K562 (cell line): ENCODE measurements around the gene CCL22. TPM values are rescaled to one million over a fixed set of nuclear protein-coding genes. Genes with fewer than 3 reads are reported as not detected.

Experiments used
- ATAC-seq: fragments of 200-7000 bp; cut with Tn5 transposase; 3 replicates; pipeline ENCODE4 v1.9.1; 2020; ENCODE audit warnings: moderate library complexity
- BruUV-seq: library from RNA; stranded (reverse); fragments of 400-500 nt; replicated peaks from 2 replicates; lab custom pipeline; 2021; lab: Mats Ljungman, UMichigan
- CTCF ChIA-PET: fragments of 300-600 bp; formaldehyde crosslinking; extraction: SDS; loops from one replicate; lab custom pipeline; 2021; ENCODE audit warnings: low intra/inter-chr PET ratio; lab: Yijun Ruan, JAX
- POLR2A ChIA-PET: fragments of 300-600, 350-650 bp; sonication (Branson Sonifier 250); formaldehyde crosslinking; extraction: SDS; loops from one replicate; lab custom pipeline; 2021; ENCODE audit warnings: antibody characterized with exemption, inconsistent platforms; lab: Yijun Ruan, JAX
- DNase-seq, 4 experiments: peaks; one replicate each; pipeline versions ENCODE4 v3.0.0 to v3.0.0-alpha.2; 2011 to 2018; ENCODE audit warnings: low spot score in 3 of 4, mixed read lengths in 3 of 4; ENCODE audit errors: extremely low read depth in 1 of 4
- FAIRE-seq: peaks from 2 replicates; lab custom pipeline; 2011; peaks lifted over from hg19 to GRCh38; lab: Jason Lieb, UNC
- H2AFZ ChIP-seq: 2 replicates; pipeline ENCODE4 v1.6.0; 2011; ENCODE audit warnings: low read depth, low read length, control low read depth, inconsistent platforms
- H3K27ac ChIP-seq: fragments of 200-600 bp; 3 replicates; pipeline ENCODE4 v1.8.0; 2011; ENCODE audit warnings: low read depth, mild to moderate bottlenecking, control low read depth, inconsistent platforms, low read length, moderate library complexity, mixed read lengths; ENCODE audit errors: extremely low read depth
- H3K27me3 ChIP-seq, 2 experiments: fragments of 300-600 bp in 1 of 2; 2 replicates in 1 of 2; 3 replicates in 1 of 2; pipeline versions ENCODE4 v1.6.0 to v1.8.0; 2011; ENCODE audit warnings: inconsistent platforms in 2 of 2, low read length in 2 of 2, mild to moderate bottlenecking in 1 of 2, mixed read lengths in 1 of 2, moderate library complexity in 1 of 2; ENCODE audit not compliant: control insufficient read depth in 2 of 2, insufficient read depth in 2 of 2
- H3K36me3 ChIP-seq: fragments of 300-600 bp; 3 replicates; pipeline ENCODE4 v1.8.0; 2011; ENCODE audit warnings: mild to moderate bottlenecking, low read length, inconsistent platforms; ENCODE audit not compliant: control insufficient read depth, insufficient read depth
- H3K4me1 ChIP-seq, 2 experiments: fragments of 200-600 bp in 1 of 2; replicated peaks in 1 of 2; 2 replicates in 1 of 2; 3 replicates in 1 of 2; pipeline versions ENCODE4 v1.5.1 to v1.8.0; 2011; ENCODE audit warnings: inconsistent platforms in 2 of 2, low read length in 2 of 2, mild to moderate bottlenecking in 1 of 2, mixed read lengths in 1 of 2, moderate library complexity in 1 of 2; ENCODE audit not compliant: control insufficient read depth in 2 of 2, insufficient read depth in 2 of 2
- H3K4me2 ChIP-seq: 2 replicates; pipeline ENCODE4 v1.6.1; 2011; ENCODE audit warnings: low read length, control low read depth, inconsistent platforms, mixed read lengths; ENCODE audit not compliant: insufficient read depth
- H3K4me3 ChIP-seq: fragments of 200-600 bp; sonication (generic), shearing (Covaris generic); 2 replicates; pipeline ENCODE4 v1.5.1; 2016; ENCODE audit warnings: control low read depth, inconsistent platforms
- H3K79me2 ChIP-seq: fragments of 200-600 bp; 3 replicates; pipeline ENCODE4 v1.8.0; 2011; ENCODE audit warnings: low read length, inconsistent platforms; ENCODE audit not compliant: control insufficient read depth, insufficient read depth
- H3K9ac ChIP-seq, 2 experiments: 2 replicates each; pipeline versions ENCODE4 v1.6.0 to v1.6.1; 2011; ENCODE audit warnings: low read depth in 2 of 2, low read length in 2 of 2, control low read depth in 1 of 2, inconsistent platforms in 1 of 2, mild to moderate bottlenecking in 1 of 2, mixed read lengths in 1 of 2; ENCODE audit not compliant: insufficient read depth in 1 of 2
- H3K9me1 ChIP-seq: one replicate; pipeline ENCODE4 v1.6.0; 2011; ENCODE audit warnings: inconsistent platforms, mild to moderate bottlenecking, low read length, moderate library complexity; ENCODE audit not compliant: control insufficient read depth, insufficient read depth
- H3K9me3 ChIP-seq: replicated peaks from 2 replicates; pipeline ENCODE4 v1.5.1; 2011; ENCODE audit warnings: low read depth, low read length, inconsistent platforms; ENCODE audit not compliant: control insufficient read depth, insufficient read depth
- H4K20me1 ChIP-seq: replicated peaks from 2 replicates; pipeline ENCODE4 v1.6.1; 2011; ENCODE audit warnings: low read length, inconsistent platforms, mixed read lengths; ENCODE audit not compliant: control insufficient read depth, insufficient read depth
- CBX8 ChIP-seq: fragments of 200-600 bp; sonication (generic); IDR thresholded peaks from 2 replicates; pipeline ENCODE4 v1.6.1; 2012; ENCODE audit warnings: borderline replicate concordance, mixed run types, low read depth, mild to moderate bottlenecking, moderate library complexity, mixed read lengths, low read length, control low read depth, inconsistent platforms; ENCODE audit not compliant: poor library complexity, severe bottlenecking; ENCODE audit errors: extremely low read depth
- CHD2 ChIP-seq: IDR thresholded peaks from 2 replicates; pipeline ENCODE4 v1.6.1; 2011; ENCODE audit warnings: low read depth, low read length
- CTBP1 ChIP-seq: fragments of 450-650 bp; IDR thresholded peaks from 2 replicates; pipeline ENCODE4 v1.6.1; 2016; ENCODE audit warnings: borderline replicate concordance
- CTCFL ChIP-seq: IDR thresholded peaks from 2 replicates; pipeline ENCODE4 v1.6.1; 2011; ENCODE audit warnings: borderline replicate concordance, low read depth, mild to moderate bottlenecking, moderate library complexity, low read length; ENCODE audit not compliant: insufficient read depth, poor library complexity, severe bottlenecking
- EWSR1 ChIP-seq: fragments of 450-650 bp; IDR thresholded peaks from 2 replicates; pipeline ENCODE4 v1.6.1; 2018; ENCODE audit warnings: borderline replicate concordance, mild to moderate bottlenecking, low read depth, moderate library complexity; ENCODE audit not compliant: partially characterized antibody
- FUS ChIP-seq: fragments of 200-400 bp; formaldehyde crosslinking; optimal IDR thresholded peaks from 2 replicates; pipeline ENCODE3; 2017; ENCODE audit warnings: low read depth, low read length
- NONO ChIP-seq, 2 experiments: fragments of 200-400 bp in 1 of 2; fragments of 450-650 bp in 1 of 2; formaldehyde crosslinking in 1 of 2; IDR thresholded peaks; 2 replicates each; pipeline ENCODE4 v1.6.1; 2017; ENCODE audit warnings: low read depth in 2 of 2, mild to moderate bottlenecking in 2 of 2, moderate library complexity in 2 of 2, low read length in 1 of 2
- PCBP2 ChIP-seq: fragments of 200-400 bp; formaldehyde crosslinking; IDR thresholded peaks from 2 replicates; pipeline ENCODE4 v1.6.1; 2018; ENCODE audit warnings: low read length, low read depth, mild to moderate bottlenecking, moderate library complexity; ENCODE audit not compliant: poor library complexity, severe bottlenecking
- RUNX1 ChIP-seq: sonication (generic); IDR thresholded peaks from 2 replicates; pipeline ENCODE4 v1.6.1; 2016; ENCODE audit warnings: antibody characterized with exemption, low read depth
- SMAD2 ChIP-seq: fragments of 150-350 bp; IDR thresholded peaks from 2 replicates; pipeline ENCODE4 v1.6.1; 2014; ENCODE audit warnings: low read depth, mild to moderate bottlenecking, low read length
- ZNF239 ChIP-seq: fragments of 250-450 bp; sonication (Bioruptor Pico); IDR thresholded peaks from 2 replicates; pipeline ENCODE4 v1.4.0; 2020; ENCODE audit warnings: mild to moderate bottlenecking
- ZNF253 ChIP-seq: fragments of 250-450 bp; sonication (Bioruptor Pico); conservative IDR thresholded peaks from 2 replicates; pipeline ENCODE4 v1.6.1; 2021; ENCODE audit warnings: mild to moderate bottlenecking
- ZNF3 ChIP-seq: fragments of 250-450 bp; sonication (Bioruptor Pico); IDR thresholded peaks from 2 replicates; pipeline ENCODE4 v1.5.0; 2021; ENCODE audit warnings: mild to moderate bottlenecking, moderate library complexity
- ZSCAN32 ChIP-seq: fragments of 450-650 bp; formaldehyde crosslinking; IDR thresholded peaks from 2 replicates; pipeline ENCODE4 v1.4.0; 2020; ENCODE audit warnings: mild to moderate bottlenecking, moderate library complexity
- WGBS: fragments of 100-300 bp; shearing (Covaris generic); methylation state at CpG from one replicate; pipeline ENCODE4 v1.1.6; 2016; ENCODE audit warnings: low coverage, mixed read lengths; ENCODE audit not compliant: insufficient coverage; ENCODE audit errors: missing lambda C conversion rate; 5-methylcytosine and 5-hydroxymethylcytosine counted together
- in situ Hi-C: fragments of 300-500 bp; cut with MboI; formaldehyde crosslinking; loops from 4 replicates; pipeline ENCODE4 v1.15.0; 2018; ENCODE audit warnings: inconsistent platforms, mixed read lengths
- intact Hi-C: fragments of 100-400 bp; cut with micrococcal nuclease; formaldehyde crosslinking; loops from 2 replicates; pipeline ENCODE4 v1.14.2; 2022
- polyA plus RNA-seq, 8 experiments: library from polyadenylated mRNA; depleted of rRNA in 4 of 8; stranded (reverse) in 5 of 8; unstranded in 3 of 8; fragments of >200 nt; fragmentation: Nextera tagmentation in 2 of 8; fragmentation: Illumina TruSeq in 1 of 8; extraction: Ambion mirVana in 2 of 8; extraction: Trizol in 1 of 8; gene quantifications; 2 replicates each; pipeline versions ENCODE4 v1.2.1 to v1.2.3, GENCODE V29; 2011 to 2014; ENCODE audit warnings: inconsistent platforms in 1 of 8, missing spikeins in 1 of 8
- total RNA-seq, 7 experiments: library from RNA; depleted of rRNA in 6 of 7; stranded (reverse); fragments of >200 nt in 6 of 7; fragmentation: Illumina TruSeq in 2 of 7; extraction: Trizol in 2 of 7; gene quantifications; 2 replicates each; pipeline versions ENCODE4 v1.2.1 to v1.2.3, GENCODE V29; 2011 to 2021; ENCODE audit warnings: low replicate concordance in 1 of 7
- TF ChIP-seq, protein P1 (sequence below), 3 experiments: fragments of 200-800 bp in 1 of 3; sonication (Bioruptor generic) in 1 of 3; sonication (generic) in 1 of 3; formaldehyde crosslinking in 1 of 3; IDR thresholded peaks; 2 replicates each; pipeline versions ENCODE4 v1.6.1 to v1.8.0; 2016 to 2022; ENCODE audit warnings: mild to moderate bottlenecking in 2 of 3, missing compliant biosample characterization in 2 of 3, missing genetic modification characterization in 2 of 3, missing genetic modification reagents in 1 of 3
- TF ChIP-seq, protein P2 (sequence below): IDR thresholded peaks from 2 replicates; pipeline ENCODE4 v1.6.1; 2016; ENCODE audit warnings: missing genetic modification characterization, missing compliant biosample characterization

CCL22 gene
- total and polyA plus RNA-seq, 9 of the 15 experiments (the other 6 are each of a cell fraction or from before 2014, with no cell fraction given): 0.04 to 0.29 (median 0.06) TPM; not detected in 5

DNA sequence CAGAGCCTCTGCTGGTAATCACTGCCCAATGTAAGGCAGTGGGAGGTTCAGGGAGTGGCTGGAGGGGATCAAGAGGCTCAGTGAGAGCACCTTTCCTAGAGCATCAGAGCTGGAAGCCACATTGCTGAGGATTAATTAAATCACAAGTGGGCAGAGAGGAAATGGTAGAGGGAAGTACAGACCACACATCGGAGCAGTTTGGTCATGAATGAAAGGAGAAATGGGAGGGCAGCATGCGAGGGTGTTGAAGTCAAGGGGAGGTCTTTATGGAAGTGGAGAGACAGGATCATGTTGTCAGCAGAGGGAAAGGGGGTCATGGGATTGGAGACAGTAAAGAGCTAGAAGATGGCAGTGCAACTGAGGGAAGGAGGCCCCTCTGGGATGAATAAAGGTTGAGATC, 48.3 kb downstream of the CCL22 start:
- H3K36me3 ChIP-seq: no peaks in the 10 kb centered on the region
- peaks cover 8 to 48% of the 10 kb centered on the region in 2 experiments; a peak in 4 of 5 replicates for H3K27me3 ChIP-seq
- no peaks in the 10 kb centered on the region for H4K20me1 ChIP-seq
- H3K9ac ChIP-seq: no peak overlapping the region
- H3K27ac ChIP-seq: no peak overlapping the region
- in situ Hi-C loops: no loop called here
- FAIRE-seq (no peak), ATAC-seq (no peak), DNase-seq (no peak)
- intact Hi-C loops: no loop called here
- no peaks in the 10 kb centered on the region for H3K9me1 ChIP-seq
- 0% methylated on average over 2 of the region's 2 CpGs for WGBS
- no peak overlapping the region for H2AFZ ChIP-seq
- CTCF ChIA-PET: no interaction called here
- POLR2A ChIA-PET: interaction anchor here (0.6 kb wide), 1 partner anchor 51 kb away, joined by 3 read pairs; no protein-coding TSS in a partner anchor
- no peak overlapping the region for H3K4me3 ChIP-seq
- peaks cover 0 to 5% of the 10 kb centered on the region in 2 experiments; a peak in 1 of 5 replicates for H3K4me1 ChIP-seq
- H3K9me3 ChIP-seq: no peaks in the 10 kb centered on the region
- no peak overlapping the region for H3K4me2 ChIP-seq
- H3K79me2 ChIP-seq: no peaks in the 10 kb centered on the region
- no TSS peak for BruUV-seq
- TF ChIP-seq CHD2: no peak
- no peak for TF ChIP-seq ZNF239
- TF ChIP-seq SMAD2: no peak
- TF ChIP-seq, protein P1, sequence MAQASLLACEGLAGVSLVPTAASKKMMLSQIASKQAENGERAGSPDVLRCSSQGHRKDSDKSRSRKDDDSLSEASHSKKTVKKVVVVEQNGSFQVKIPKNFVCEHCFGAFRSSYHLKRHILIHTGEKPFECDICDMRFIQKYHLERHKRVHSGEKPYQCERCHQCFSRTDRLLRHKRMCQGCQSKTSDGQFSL (CRISPR knock-in tag; IDR thresholded peaks at IDR 0.05): no peak
- TF ChIP-seq, protein P1 (tag; IDR thresholded peaks at IDR 0.05): no peak
- TF ChIP-seq CTCFL: no peak
- TF ChIP-seq NONO (IDR thresholded peaks at IDR 0.05; ENCODE audit: low read depth in 2 of 2, low read length in 1 of 2): no peak
- TF ChIP-seq ZSCAN32 (CRISPR knock-in tag): no peak
- no peak for TF ChIP-seq RUNX1
- no peak for TF ChIP-seq ZNF3 (CRISPR knock-in tag)
- TF ChIP-seq FUS: no peak
- TF ChIP-seq CBX8: no peak
- TF ChIP-seq EWSR1: no peak
- TF ChIP-seq CTBP1: no peak
- no peak for TF ChIP-seq PCBP2
- TF ChIP-seq, protein P2, sequence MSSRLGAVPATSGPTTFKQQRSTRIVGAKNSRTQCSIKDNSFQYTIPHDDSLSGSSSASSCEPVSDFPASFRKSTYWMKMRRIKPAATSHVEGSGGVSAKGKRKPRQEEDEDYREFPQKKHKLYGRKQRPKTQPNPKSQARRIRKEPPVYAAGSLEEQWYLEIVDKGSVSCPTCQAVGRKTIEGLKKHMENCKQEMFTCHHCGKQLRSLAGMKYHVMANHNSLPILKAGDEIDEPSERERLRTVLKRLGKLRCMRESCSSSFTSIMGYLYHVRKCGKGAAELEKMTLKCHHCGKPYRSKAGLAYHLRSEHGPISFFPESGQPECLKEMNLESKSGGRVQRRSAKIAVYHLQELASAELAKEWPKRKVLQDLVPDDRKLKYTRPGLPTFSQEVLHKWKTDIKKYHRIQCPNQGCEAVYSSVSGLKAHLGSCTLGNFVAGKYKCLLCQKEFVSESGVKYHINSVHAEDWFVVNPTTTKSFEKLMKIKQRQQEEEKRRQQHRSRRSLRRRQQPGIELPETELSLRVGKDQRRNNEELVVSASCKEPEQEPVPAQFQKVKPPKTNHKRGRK: no peak
- no peak for TF ChIP-seq ZNF253 (CRISPR knock-in tag)
